NCI-H524 treated with DMSO at 0.1 percent for 48 hours (cell line): Measurements from ENCODE around the gene POLE2.
"Not testable (repeated sequence)": the region's sequence is repeated elsewhere in the genome, so short reads cannot be mapped to it uniquely, and the experiment has no call there.

ENCODE experiments used
- DNase-seq: peaks from one replicate; lab custom pipeline; 2025; lab: John Stamatoyannopoulos, UW

POLE2 gene

DNA sequence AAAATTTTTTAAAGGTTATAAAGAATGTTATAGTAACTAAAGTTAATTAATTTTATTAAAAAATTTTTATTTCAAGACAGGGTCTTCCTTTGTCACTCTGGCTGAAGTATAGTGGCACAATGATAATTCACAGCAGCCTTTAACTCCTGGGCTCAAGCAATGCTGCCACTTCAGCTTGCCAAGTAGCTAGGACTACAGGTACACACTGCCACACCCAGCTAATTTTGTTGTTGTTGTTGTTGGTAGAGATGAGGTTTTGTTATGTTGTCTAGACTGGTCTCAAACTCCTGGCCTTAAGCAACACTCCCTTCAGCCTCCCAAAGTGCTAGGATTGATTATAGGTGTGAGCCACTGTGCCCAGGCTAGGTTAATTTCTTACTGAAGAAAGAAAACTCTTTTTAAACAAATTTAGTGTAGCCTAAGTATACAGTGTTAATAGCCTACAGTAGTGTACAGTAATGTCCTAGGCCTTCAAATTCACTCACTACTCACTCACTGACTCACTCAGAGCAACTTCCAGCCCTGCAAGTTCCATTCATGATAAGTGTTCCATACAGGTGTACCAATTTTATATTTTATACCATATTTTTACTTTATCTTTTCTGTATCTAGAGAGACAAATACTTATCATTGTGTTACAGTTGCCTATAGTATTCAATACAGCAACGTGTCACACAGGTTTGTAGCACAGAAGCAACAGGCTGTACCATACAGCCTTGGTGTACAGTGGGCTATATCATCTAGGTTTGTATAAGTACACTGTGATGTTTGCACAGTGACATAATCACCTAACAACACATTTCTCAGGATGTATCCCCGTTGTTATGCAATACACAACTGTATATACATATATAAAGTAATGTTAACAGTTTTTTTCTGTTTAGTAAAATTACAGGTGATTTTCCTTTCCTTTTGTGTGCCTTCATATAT lies 28.2 kb downstream of the POLE2 start:
- DNase-seq = no peak

DNA sequence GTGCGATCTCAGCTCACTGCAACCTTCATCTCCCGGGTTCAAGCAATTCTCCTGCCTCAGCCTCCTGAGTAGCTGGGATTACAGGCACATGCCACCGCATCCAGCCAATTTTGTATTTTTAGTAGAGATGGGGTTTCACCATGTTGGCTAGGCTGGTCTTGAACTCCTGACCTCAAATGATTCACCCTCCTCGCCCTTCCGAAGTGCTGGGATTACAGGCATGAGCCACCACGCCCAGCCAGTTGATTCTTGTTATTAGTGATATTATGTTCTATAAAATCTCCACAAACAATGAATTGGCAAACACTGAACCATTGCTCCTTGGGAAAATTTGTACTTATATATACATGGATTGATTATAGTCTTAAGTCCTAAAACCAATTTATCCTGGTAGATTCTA lies 30.5 kb downstream of the POLE2 start:
- not testable (repeated sequence) for DNase-seq

- DNase-seq = no peak
Measured at GRCh38 chr14:49654511-49654910, 33.5 kb downstream of the POLE2 start.

GRCh38 chr14:49653508-49653907 lies 34.5 kb downstream of the POLE2 start:
- no peak for DNase-seq

DNA sequence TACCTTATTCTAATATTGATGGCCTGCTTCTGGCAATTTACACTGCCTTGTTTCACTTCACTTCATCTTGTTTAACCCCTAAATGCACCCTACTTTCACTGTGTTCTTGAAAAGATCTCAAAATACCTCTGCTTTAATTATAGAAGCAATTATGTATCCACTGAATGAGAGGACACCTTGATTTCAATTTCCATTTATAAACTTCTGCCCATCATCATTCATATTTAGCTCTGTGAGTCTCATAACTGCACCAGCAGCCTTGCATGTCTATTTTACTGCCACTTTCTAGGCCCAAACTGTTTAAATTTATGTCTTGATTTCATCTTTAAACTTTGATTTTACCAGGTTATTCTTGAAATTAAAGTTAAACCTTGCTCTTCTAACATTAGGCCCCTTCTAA lies 45.9 kb downstream of the POLE2 start:
- DNase-seq = no peak

DNA sequence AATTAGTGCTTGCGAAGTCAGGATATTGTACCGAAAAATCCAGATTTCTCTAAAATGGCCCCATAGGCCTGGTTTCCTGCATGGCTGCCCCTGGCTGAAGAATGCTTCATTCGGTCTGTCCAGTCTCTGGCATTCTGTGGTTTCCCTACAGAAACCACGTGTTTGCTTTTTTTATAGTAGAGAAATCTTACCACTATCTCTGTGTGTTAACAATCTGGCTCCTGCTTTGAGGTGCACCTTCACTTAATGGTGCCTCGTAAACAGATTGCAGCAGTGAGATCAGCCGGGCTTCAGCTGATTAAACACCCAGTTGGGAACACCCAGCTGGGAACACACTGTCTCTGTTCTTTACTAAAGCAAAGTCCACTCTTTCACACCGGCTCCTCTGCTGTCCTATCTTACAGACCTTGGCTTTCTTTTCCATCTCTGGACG lies 46.3 kb downstream of the POLE2 start:
- DNase-seq = no peak

GRCh38 chr14:49640540-49641417 lies 47.2 kb downstream of the POLE2 start:
- no peak for DNase-seq

GRCh38 chr14:49637534-49638078 lies 50.4 kb downstream of the POLE2 start:
- DNase-seq = no peak

GRCh38 chr14:49636866-49637265 lies 51.1 kb downstream of the POLE2 start:
- DNase-seq = no peak

- DNase-seq = no peak
Measured at GRCh38 chr14:49634547-49635334, 53.3 kb downstream of the POLE2 start, which contains the start of gene DNAAF2. TSS of gene DNAAF2 (minus strand) at chr14:49635244. CDS start at chr14:49635149, 95 bp downstream.

GRCh38 chr14:49633640-49634546 lies 54.1 kb downstream of the POLE2 start:
- DNase-seq = peak; percentile 85

DNA sequence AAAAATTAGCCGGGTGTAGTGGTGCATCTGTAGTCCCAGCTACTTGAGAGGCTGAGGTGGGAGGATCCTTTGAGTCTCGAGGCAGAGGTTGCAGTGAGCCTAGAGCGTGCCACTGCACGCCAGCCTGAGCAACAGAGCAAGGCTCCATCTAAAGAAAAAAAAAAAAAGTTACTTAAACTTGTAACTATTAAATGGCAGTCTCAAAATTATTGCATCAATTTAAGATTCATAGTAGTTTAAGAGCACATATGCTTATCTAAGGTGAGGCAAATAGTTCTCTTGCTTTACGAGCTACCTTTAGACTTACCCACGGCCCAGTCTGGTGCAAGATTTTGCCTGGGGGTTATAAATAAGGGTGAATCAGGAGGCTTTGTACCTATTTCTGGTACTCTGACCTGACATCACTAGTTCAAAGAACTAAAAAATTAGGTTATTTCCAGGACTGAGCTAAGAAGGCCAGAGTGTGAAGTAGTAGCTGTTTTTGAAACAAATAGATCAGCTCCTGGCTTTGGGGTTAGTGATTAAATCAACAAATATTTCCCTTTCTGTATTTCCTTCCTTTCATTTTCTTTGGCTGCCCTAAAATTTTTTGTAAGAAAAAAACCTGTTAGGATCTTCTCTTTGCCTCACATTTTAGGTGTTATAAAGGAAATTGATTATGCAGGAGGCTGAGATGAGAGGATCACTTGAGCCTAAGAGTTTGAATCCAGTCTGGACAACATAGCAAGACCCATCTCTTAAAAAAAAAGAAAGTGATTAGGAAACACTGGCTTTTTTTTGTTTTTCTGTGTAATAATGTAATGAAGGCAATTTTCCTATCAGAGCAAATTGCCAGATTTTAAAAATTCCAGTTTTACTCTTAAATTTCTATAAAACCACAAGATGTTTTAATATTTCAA lies 63.8 kb downstream of the POLE2 start:
- DNase-seq = no peak

DNA sequence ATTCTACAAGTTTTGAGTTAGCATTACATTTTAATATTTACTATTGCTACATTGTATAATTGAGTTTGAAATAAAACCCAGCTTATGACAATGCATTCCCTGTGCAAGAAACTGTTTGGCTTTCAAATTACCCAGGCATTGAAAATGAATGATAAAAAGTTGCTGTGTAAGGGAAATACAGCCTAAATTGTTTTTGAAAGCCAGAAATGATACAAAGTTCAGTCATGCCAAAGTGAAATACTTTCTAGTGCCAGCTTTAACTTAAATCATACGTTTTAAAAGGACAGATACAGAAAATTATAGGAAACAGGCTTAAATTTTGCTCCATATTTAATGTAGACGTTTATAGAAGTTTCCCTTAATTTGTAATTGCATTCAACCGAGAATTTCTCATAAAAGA lies 64.6 kb downstream of the POLE2 start:
- DNase-seq = no peak

DNA sequence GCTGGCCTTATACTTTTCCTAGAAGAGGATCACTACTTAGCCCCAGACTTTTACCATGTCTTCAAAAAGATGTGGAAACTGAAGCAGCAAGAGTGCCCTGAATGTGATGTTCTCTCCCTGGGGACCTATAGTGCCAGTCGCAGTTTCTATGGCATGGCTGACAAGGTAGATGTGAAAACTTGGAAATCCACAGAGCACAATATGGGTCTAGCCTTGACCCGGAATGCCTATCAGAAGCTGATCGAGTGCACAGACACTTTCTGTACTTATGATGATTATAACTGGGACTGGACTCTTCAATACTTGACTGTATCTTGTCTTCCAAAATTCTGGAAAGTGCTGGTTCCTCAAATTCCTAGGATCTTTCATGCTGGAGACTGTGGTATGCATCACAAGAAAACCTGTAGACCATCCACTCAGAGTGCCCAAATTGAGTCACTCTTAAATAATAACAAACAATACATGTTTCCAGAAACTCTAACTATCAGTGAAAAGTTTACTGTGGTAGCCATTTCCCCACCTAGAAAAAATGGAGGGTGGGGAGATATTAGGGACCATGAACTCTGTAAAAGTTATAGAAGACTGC lies 65.9 kb downstream of the POLE2 start:
- DNase-seq = no peak

DNA sequence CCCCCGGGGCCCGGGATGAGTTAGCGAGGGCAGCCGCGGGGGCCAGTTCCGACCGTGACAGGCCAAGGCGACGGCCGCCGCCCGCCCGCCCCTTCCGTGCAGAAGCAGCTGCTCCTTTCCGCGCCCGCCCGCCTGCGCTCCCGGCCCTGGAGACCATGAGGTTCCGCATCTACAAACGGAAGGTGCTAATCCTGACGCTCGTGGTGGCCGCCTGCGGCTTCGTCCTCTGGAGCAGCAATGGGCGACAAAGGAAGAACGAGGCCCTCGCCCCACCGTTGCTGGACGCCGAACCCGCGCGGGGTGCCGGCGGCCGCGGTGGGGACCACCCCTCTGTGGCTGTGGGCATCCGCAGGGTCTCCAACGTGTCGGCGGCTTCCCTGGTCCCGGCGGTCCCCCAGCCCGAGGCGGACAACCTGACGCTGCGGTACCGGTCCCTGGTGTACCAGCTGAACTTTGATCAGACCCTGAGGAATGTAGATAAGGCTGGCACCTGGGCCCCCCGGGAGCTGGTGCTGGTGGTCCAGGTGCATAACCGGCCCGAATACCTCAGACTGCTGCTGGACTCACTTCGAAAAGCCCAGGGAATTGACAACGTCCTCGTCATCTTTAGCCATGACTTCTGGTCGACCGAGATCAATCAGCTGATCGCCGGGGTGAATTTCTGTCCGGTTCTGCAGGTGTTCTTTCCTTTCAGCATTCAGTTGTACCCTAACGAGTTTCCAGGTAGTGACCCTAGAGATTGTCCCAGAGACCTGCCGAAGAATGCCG lies 66.7 kb downstream of the POLE2 start:
- peak; percentile 45 for DNase-seq

DNA sequence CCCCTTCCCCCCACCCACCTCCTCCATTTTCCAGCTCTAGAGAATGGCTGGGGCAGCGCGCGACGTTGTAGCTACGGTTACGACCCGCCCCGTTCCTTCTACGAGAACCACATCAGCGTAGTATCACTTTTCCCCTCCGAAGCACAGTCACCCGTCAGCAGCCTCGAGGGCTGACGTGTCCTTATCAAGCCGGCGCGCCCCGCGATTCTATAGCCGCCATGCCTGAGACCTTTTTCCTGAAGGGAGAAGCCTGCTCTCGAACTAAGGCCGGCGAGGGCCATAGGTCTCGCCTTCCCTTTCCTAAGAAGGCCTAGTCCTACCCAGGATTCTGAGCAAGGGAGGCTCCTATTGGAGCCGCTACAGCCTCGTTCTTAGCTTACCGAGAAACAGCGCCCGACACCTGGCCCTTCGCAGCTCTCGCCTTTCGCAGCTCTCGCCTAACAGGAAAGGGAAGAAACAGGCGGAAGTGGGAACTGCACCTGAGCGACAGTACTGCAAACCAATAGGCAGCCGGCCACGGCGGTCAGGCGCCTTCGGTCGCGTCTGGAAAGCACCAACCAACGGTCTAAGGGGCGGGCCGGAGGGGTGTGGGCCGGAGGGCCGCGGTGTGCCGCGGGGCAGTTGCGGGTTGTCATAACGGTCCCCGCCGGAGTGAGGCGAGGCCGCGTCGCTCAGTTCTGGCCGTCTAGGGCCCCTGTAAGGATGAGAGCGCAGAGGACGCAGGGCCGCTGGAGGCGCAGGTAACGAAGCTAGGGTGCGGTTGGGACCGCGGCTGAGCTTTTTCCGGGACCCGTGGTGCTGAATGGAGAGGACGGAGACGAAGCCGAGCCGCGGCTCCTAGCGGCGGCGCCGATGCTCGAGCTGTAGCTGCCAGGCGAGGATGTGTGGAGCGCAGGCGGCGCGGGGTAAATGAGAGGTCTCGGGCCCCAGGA lies 67.6 kb downstream of the POLE2 start, which contains the start of the genes MGAT2 and RPL36AL:
TSS of gene MGAT2 (plus strand) at position 618 of the 932 bp plus-strand sequence. CDS start 470 bp downstream, outside the sequence.
TSS of gene RPL36AL (minus strand) at position 445 of the 932 bp plus-strand sequence. CDS start 1,522 bp downstream, outside the sequence.
- peak; percentile 98 for DNase-seq

DNA sequence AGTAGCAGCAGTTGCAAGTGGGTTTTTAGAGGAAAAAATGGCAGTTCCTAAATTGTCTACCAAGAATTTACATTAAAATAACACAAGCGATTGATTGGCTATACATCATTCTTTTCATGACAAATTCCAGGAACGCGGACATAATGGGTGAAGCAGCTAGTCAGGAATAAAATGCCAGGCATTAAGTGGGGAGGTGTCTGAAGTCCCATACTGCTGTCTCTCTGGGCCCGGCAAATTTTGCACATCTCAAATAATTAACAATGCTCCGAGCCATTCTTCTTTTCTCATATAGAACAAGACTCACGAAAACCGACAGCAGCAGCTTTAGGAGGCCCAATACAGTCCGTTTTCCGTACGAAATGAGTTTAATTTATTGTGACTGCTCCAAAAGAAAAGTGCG lies 68.3 kb downstream of the POLE2 start:
- DNase-seq = no peak
